ENCODE data around the gene MACO1.

The MACO1 gene

GRCh38 chr1:25484096-25484495 is 53.4 kb downstream of the MACO1 start:
- Histone ChIP-seq H3K36me3 (ENCODE audit: insufficient read depth, low read depth, low read length) (0 out of 2 replicates have a peak, but pooled peaks cover 2% of the 10 kb centered on the region), H3K9me3 (ENCODE audit: insufficient read depth, low read depth, low read length) (no peaks in the 10 kb centered on the region), H3K27me3 (ENCODE audit: insufficient read depth, low read length) (no peaks in the 10 kb centered on the region), H3K4me3 (ENCODE audit: low read length) (no peak overlapping the region), H3K4me1 (ENCODE audit: insufficient read depth, low read length) (peaks cover 20% of the 10 kb centered on the region), H3K9ac (ENCODE audit: low read depth, low read length) (no peak overlapping the region), H3K27ac (ENCODE audit: low read length) (no peak overlapping the region)

GRCh38 chr1:25484533-25484932 is 53.8 kb downstream of the MACO1 start:
- Histone ChIP-seq H3K9me3 (ENCODE audit: insufficient read depth, low read depth, low read length) (no peaks in the 10 kb centered on the region), H3K4me1 (ENCODE audit: insufficient read depth, low read length) (peaks cover 20% of the 10 kb centered on the region), H3K4me3 (ENCODE audit: low read length) (no peak overlapping the region), H3K9ac (ENCODE audit: low read depth, low read length) (0 out of 2 replicates have a peak overlapping the region, but pooled peaks have one; percentile 24), H3K36me3 (ENCODE audit: insufficient read depth, low read depth, low read length) (peaks cover 6% of the 10 kb centered on the region; the same call in 1 of the 2 replicates), H3K27me3 (ENCODE audit: insufficient read depth, low read length) (no peaks in the 10 kb centered on the region), H3K27ac (ENCODE audit: low read length) (no peak overlapping the region)

GRCh38 chr1:25485536-25486411 is 55.1 kb downstream of the MACO1 start:
- Histone ChIP-seq H3K4me1 (ENCODE audit: insufficient read depth, low read length) (peaks cover 20% of the 10 kb centered on the region), H3K27ac (ENCODE audit: low read length) (no peak overlapping the region), H3K4me3 (ENCODE audit: low read length) (no peak overlapping the region), H3K9ac (ENCODE audit: low read depth, low read length) (no peak overlapping the region), H3K27me3 (ENCODE audit: insufficient read depth, low read length) (no peaks in the 10 kb centered on the region), H3K36me3 (ENCODE audit: insufficient read depth, low read depth, low read length) (peaks cover 10% of the 10 kb centered on the region; the same call in 1 of the 2 replicates), H3K9me3 (ENCODE audit: insufficient read depth, low read depth, low read length) (no peaks in the 10 kb centered on the region)

- Histone ChIP-seq H3K9me3 (ENCODE audit: insufficient read depth, low read depth, low read length) (no peaks in the 10 kb centered on the region), H3K27me3 (ENCODE audit: insufficient read depth, low read length) (no peaks in the 10 kb centered on the region), H3K4me3 (ENCODE audit: low read length) (no peak overlapping the region), H3K27ac (ENCODE audit: low read length) (no peak overlapping the region), H3K9ac (ENCODE audit: low read depth, low read length) (no peak overlapping the region), H3K36me3 (ENCODE audit: insufficient read depth, low read depth, low read length) (peaks cover 13% of the 10 kb centered on the region), H3K4me1 (ENCODE audit: insufficient read depth, low read length) (peaks cover 20% of the 10 kb centered on the region)
These were observed 55.9 kb downstream of the MACO1 start for GRCh38 chr1:25486602-25487001.

DNA sequence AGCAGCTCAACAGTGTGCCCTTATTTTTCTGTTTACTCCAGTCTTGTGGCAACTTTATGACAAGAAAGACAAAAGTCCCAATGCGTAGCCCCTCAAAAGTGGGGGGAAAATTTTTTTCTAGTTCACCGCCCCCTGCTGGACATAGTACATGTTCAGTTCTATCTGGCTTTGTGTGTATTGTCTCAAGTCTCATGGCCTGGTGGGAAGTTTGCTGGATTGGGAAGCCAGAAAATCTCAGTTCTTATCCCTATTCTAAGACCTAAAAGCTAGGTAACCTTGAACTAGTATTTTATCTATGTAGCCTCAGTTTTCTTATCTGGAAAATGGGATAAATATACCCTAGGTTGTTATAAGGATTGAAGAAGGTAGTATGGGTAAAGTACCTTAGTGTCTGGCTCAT is 56.9 kb downstream of the MACO1 start:
- Histone ChIP-seq H3K9ac (ENCODE audit: low read depth, low read length) (no peak overlapping the region), H3K4me3 (ENCODE audit: low read length) (no peak overlapping the region), H3K36me3 (ENCODE audit: insufficient read depth, low read depth, low read length) (peaks cover 15% of the 10 kb centered on the region), H3K4me1 (ENCODE audit: insufficient read depth, low read length) (peaks cover 20% of the 10 kb centered on the region), H3K9me3 (ENCODE audit: insufficient read depth, low read depth, low read length) (no peaks in the 10 kb centered on the region), H3K27ac (ENCODE audit: low read length) (no peak overlapping the region), H3K27me3 (ENCODE audit: insufficient read depth, low read length) (no peaks in the 10 kb centered on the region)

- Histone ChIP-seq H3K36me3 (ENCODE audit: insufficient read depth, low read depth, low read length) (peaks cover 20% of the 10 kb centered on the region), H3K9me3 (ENCODE audit: insufficient read depth, low read depth, low read length) (no peaks in the 10 kb centered on the region), H3K4me1 (ENCODE audit: insufficient read depth, low read length) (no peaks in the 10 kb centered on the region), H3K9ac (ENCODE audit: low read depth, low read length) (no peak overlapping the region), H3K27me3 (ENCODE audit: insufficient read depth, low read length) (no peaks in the 10 kb centered on the region), H3K4me3 (ENCODE audit: low read length) (no peak overlapping the region), H3K27ac (ENCODE audit: low read length) (no peak overlapping the region)
These were observed 61.6 kb downstream of the MACO1 start for GRCh38 chr1:25492323-25492722.

GRCh38 chr1:25494952-25495351 is 64.3 kb downstream of the MACO1 start:
- H3K27me3 ChIP-seq (ENCODE audit: insufficient read depth, low read length): no peaks in the 10 kb centered on the region
- no peak overlapping the region for H3K27ac ChIP-seq (ENCODE audit: low read length)
- no peak overlapping the region for H3K4me3 ChIP-seq (ENCODE audit: low read length)
- no peak overlapping the region for H3K9ac ChIP-seq (ENCODE audit: low read depth, low read length)
- H3K36me3 ChIP-seq (ENCODE audit: insufficient read depth, low read depth, low read length): peaks cover 29% of the 10 kb centered on the region
- no peaks in the 10 kb centered on the region for H3K9me3 ChIP-seq (ENCODE audit: insufficient read depth, low read depth, low read length)
- no peaks in the 10 kb centered on the region for H3K4me1 ChIP-seq (ENCODE audit: insufficient read depth, low read length)

DNA sequence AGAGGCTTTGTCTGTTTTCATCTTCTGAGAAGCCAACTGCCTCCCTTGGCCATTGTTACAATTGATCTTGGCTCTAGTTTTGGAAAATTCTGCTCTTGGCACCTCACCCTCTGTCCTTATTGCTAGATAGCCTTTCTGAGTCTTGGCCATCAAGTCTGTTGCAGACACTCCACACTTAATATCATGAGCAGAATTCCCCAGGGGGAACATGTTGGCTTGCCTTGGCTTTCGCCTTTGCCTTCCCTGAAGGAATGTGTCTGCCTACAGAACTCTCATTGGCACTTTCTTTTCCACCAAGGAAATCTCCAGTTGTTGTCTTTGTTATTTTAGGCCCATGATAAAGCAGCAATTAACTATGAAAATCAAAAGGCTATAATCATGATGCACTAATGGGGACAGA is 70.0 kb downstream of the MACO1 start:
- Histone ChIP-seq H3K9ac (ENCODE audit: low read depth, low read length) (no peak overlapping the region), H3K9me3 (ENCODE audit: insufficient read depth, low read depth, low read length) (no peaks in the 10 kb centered on the region), H3K27ac (ENCODE audit: low read length) (no peak overlapping the region), H3K4me3 (ENCODE audit: low read length) (no peak overlapping the region), H3K27me3 (ENCODE audit: insufficient read depth, low read length) (no peaks in the 10 kb centered on the region), H3K4me1 (ENCODE audit: insufficient read depth, low read length) (peaks cover 17% of the 10 kb centered on the region), H3K36me3 (ENCODE audit: insufficient read depth, low read depth, low read length) (peaks cover 24% of the 10 kb centered on the region)

DNA sequence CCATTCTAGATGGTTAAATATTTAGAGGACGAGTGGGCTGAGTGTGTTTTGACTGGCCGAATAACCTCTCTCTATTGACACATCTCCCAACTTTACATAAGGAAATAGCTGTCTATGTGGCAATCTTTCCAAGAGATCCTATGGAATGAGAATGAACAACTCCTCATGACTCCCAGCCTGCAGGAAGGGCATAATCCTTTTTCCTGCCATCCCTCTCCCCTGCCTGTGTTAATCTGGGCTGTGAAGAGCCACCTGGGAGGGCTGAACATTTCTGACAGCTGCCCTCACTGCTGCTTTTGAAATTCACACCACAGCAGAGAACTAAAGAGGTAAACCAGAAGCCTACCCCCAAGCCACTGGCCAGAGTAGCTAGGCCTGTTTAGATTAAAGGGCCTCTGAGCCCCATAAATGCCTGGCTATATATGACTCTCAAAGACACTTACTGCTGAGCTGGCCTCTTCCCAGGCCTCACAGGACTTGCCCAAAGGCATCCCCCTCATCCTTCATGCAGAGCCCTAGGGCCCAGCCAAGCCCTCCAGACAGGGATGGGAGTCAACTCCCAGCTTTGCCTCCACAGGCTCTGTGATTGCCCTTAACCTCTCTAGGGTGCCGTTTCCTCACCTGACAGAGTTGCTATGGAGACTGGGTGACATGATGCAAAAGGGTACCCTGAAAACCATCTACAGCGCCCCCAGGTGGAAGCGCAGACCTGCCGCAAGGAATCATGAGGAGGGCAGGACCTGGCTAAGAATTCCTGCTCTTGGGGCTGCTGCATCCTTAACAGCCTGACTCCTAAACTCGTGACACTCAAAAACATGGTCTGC is 70.8 kb downstream of the MACO1 start:
- Histone ChIP-seq H3K4me3 (ENCODE audit: low read length) (no peak overlapping the region), H3K4me1 (ENCODE audit: insufficient read depth, low read length) (peaks cover 22% of the 10 kb centered on the region), H3K9me3 (ENCODE audit: insufficient read depth, low read depth, low read length) (no peaks in the 10 kb centered on the region), H3K36me3 (ENCODE audit: insufficient read depth, low read depth, low read length) (peaks cover 20% of the 10 kb centered on the region), H3K9ac (ENCODE audit: low read depth, low read length) (no peak overlapping the region), H3K27me3 (ENCODE audit: insufficient read depth, low read length) (no peaks in the 10 kb centered on the region), H3K27ac (ENCODE audit: low read length) (no peak overlapping the region)

- peaks cover 13% of the 10 kb centered on the region for H3K36me3 ChIP-seq (ENCODE audit: insufficient read depth, low read depth, low read length)
- H3K27me3 ChIP-seq (ENCODE audit: insufficient read depth, low read length): no peaks in the 10 kb centered on the region
- peaks cover 22% of the 10 kb centered on the region for H3K4me1 ChIP-seq (ENCODE audit: insufficient read depth, low read length)
- H3K27ac ChIP-seq (ENCODE audit: low read length): no peak overlapping the region
- H3K9ac ChIP-seq (ENCODE audit: low read depth, low read length): no peak overlapping the region
- H3K4me3 ChIP-seq (ENCODE audit: low read length): no peak overlapping the region
- no peaks in the 10 kb centered on the region for H3K9me3 ChIP-seq (ENCODE audit: insufficient read depth, low read depth, low read length)
These were observed 72.3 kb downstream of the MACO1 start for GRCh38 chr1:25502957-25503356.

DNA sequence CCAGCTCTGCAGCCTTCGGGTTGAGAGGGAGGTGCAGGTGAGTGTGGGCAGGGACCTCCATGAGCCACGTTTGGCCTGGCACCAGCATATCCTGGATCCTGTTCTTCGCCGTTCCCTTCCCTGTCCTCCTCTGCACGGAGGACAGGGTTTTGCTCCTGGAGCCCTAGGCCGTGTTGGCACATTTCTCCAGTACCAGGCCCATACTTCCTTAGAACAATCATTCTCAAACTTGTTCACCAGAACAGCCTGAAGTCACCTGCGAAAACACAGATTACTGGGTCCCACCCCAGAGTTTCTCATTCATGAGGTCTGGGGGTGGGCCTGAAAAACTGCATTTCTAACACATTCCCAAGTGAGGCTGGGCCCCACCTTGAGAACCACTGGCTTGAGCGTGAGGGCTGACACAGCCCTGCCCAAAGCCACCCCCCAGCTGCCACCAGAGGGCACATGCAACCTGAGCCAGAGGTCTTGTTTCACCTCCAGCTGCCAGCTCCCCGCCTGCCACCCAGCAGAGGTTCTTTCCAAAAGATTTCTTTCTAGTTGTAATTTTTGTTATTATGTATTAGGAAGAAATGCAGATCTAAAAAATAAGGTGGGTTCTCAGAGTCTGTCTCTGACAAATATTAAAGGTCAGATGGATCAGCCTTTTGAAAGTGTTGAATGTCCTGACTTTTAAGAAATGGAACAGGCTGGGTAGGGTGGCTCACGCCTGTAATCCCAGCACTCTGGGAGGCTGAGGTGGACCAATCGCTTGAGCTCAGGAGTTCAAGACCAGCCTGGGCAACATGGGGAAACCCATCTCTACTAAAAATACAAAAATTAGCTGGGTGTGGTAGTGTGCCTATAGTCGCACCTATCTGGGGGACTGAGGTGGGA is 73.1 kb downstream of the MACO1 start:
- H3K27me3 ChIP-seq (ENCODE audit: insufficient read depth, low read length): no peaks in the 10 kb centered on the region
- no peak overlapping the region for H3K9ac ChIP-seq (ENCODE audit: low read depth, low read length)
- H3K9me3 ChIP-seq (ENCODE audit: insufficient read depth, low read depth, low read length): no peaks in the 10 kb centered on the region
- H3K4me3 ChIP-seq (ENCODE audit: low read length): no peak overlapping the region
- H3K27ac ChIP-seq (ENCODE audit: low read length): no peak overlapping the region
- H3K4me1 ChIP-seq (ENCODE audit: insufficient read depth, low read length): peaks cover 22% of the 10 kb centered on the region
- peaks cover 5% of the 10 kb centered on the region; the same call in 1 of the 2 replicates for H3K36me3 ChIP-seq (ENCODE audit: insufficient read depth, low read depth, low read length)
